ENCODE results near the gene GPA33.

- TF ChIP-seq EP300 (IDR thresholded peaks at IDR 0.05) (no peak), CTCF (IDR thresholded peaks at IDR 0.05) (no peak), POLR2A (IDR thresholded peaks at IDR 0.05) (no peak)
Observed at GRCh38 chr1:167122568-167122967, 32.4 kb upstream of the GPA33 start.
